ENCODE data around the gene OSBPL2. TPM values are rescaled to one million over a fixed set of nuclear protein-coding genes. Genes with fewer than 3 reads are reported as not detected.

Gene OSBPL2
- total RNA-seq (2014; rRNA removed; shearing (Covaris generic); ENCODE audit: low replicate concordance) = 18.4 TPM in 2 replicates

DNA sequence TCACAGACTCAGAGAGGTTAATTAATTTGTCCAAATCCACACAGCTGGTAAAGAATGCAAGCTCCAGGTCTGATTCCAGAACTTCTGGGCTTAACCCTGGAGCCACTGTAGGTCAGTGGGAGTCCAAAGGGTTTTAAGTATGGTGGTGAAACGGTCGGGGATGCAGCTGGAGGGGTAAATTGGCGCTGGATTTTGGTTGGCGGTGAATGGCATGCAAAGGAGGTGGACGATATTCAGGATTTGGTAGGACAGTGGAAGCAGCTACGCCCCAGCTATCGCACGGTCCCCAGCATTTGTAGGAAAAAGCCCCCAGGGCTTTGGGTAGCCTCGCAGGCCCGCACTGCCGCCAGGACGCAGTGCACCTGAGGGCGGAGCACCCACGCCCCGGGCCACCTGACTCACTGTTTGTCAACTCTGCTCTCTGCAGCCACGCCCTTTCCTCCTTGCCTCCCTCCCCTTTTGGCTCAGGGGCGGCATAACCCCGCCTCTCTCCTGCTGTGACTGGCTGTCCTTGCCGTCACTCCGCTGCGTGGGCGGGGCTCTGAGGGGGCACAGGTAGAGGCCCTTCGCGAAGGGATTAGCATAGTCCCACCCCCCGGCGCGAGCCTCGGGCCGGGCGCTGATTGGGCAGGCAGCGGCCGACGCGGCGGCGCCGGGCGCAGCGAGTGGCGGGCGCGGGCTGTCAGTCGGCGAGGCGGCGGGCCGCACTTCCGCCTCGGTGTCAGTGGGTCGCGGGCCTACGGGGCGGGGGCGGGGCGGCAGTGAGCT is at the start of gene OSBPL2:
TSS of gene OSBPL2 (plus strand) at position 721 of the 768 bp plus-strand sequence. CDS start 17,664 bp downstream, outside the sequence.
- H3K27me3 ChIP-seq = no peaks in the 10 kb centered on the region
- H3K36me3 ChIP-seq = peaks cover 19% of the 10 kb centered on the region
- H3K4me3 ChIP-seq = peak within 1 kb of the TSS; percentile 64
- peak; percentile 98 for DNase-seq
- H3K9me3 ChIP-seq = no peaks in the 10 kb centered on the region

DNA sequence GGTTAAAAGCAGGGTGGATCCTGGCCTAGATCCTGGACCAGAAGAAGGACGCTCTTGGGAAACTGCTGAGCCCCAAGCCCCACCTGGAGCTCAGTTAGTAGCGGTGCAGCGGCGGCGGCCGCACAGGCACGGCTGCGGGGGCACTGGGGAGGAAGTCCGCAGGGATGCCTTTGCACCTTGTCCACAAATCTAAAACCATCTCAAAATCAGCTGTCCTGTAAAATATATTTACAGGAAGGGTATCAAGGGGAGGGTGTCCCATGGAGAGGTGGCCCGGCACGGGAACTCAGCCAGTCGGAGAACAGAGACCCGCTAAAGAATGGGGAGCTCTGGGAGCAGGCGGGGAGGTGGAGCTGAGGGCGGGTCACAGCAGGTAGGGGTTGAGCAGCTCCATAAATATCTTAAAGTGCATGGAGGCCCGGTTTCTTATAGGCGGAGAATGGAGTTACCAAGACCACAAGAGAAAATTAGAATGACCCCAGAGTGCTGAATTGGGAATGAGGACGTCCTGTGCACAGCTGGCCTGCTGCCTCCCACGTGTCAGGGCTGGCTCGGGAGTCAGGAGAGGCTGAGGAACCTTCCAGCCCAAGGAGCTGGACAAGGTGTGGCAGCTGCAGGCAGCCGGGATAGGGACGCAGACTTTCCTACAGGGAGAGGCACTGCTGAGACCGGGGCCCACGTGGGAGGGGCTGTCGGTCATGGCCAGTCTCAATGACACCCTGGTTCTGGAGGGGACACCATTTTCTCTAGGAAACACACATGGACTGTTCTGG is 47.5 kb upstream of the OSBPL2 start:
- no peak overlapping the region for H3K4me3 ChIP-seq
- no peaks in the 10 kb centered on the region for H3K9me3 ChIP-seq
- peaks cover 51% of the 10 kb centered on the region for H3K36me3 ChIP-seq
- no peak for DNase-seq
- H3K27me3 ChIP-seq = no peaks in the 10 kb centered on the region

DNA sequence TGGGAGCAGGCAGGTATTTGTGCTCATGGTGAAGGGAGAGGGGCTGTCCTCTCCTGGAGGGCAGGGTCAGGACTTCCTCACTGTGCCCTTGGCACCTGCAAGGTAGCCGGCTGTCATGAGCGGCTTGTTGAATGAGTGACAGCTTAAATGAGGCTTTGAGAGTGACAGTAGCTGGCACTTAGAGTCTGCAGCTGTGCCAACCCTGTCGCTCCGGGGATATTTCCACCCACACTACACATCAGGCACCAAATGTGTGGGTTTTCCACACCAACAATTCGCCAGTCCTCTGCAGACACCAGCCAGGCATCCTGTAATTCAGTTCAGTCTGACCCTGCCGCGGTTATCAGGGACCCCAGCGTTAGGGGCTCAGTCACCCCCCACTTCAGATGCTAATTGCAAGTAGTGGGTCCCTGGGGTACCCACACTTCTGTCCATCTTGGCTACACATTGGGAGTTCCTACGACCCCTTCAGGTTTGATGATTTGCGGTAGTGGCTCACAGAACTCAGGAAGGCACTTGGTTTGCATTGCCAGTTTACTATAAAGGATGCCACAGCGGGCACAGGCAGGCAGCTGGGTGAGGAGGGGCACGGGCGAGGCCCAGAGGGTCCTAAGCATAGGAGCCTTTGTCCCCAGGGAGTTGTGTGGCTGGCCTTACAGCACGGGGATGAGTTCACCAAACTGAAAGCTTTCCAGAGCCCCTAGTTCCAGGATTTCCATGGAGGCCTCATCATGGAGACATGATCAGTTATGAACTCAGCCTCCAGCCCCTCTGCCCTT is 46.4 kb upstream of the OSBPL2 start:
- Histone ChIP-seq H3K27me3 (no peaks in the 10 kb centered on the region), H3K4me3 (no peak overlapping the region), H3K36me3 (peaks cover 54% of the 10 kb centered on the region), H3K9me3 (no peaks in the 10 kb centered on the region)
- DNase-seq = no peak

DNA sequence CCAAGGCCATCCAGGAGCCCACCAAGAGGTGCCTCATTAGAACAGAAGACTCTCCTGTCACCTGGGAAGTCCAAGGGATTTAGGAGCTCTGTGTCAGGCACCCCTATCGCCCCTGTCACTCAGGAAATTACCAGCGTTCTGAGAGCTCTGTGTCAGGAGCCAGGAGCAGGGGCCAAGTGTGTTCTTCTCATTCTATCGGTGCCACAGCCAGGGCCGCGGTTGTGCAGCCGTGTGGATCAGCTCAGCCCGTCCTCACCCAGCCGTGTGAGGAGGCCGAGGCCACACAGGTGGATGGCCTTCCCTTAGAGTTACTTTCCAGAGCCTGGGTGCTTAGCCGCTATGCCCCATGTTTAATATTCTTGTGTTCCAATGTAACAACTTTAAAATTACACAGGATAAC is 45.7 kb upstream of the OSBPL2 start:
- Histone ChIP-seq H3K36me3 (peaks cover 61% of the 10 kb centered on the region), H3K27me3 (no peaks in the 10 kb centered on the region), H3K4me3 (no peak overlapping the region), H3K9me3 (no peaks in the 10 kb centered on the region)
- DNase-seq = no peak

DNA sequence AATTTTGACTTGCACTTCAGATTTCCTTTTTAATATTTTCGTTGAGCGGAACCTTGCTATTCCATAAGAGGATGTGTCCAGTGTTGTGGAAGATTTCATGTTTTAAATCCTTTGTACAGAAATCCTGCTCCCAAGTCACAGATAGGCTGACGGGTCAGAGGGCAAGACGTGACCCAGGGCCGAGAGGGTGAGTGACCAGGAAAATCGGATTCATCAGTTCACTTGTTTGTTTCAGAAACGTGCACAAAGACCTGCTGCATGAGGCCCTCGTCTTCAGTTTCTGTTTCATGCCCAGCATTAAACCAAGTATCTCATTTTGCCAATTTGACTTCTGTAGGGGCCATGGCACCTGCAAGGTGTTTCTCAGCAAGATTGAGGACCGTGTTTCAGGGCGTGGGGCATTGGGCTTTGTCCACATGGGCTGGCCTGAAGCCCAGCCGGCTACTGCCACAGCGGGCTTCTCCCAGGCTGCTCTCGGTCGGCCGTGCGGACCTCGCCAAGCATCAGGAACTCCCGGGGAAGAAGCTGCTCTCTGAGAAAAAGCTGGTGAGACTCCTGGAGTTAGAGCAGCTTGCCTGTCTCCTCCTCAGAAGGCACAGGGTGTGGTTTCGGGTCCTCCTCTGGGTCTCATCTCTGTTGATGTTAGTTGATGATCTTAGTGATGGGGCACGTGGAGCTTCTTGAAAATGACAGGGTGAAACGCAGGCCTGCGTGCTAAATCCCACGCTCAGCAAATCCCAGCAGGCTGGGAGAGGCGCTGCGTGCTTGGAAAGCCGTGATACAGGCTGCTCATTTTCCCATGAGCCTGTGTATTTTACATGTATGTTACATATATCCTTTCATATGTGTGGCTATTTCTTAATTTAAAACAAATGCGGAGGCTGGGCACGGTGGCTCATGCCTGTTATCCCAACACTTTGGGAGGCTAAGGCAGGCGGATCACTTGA is 45.0 kb upstream of the OSBPL2 start:
- DNase-seq = no peak
- Histone ChIP-seq H3K4me3 (no peak overlapping the region), H3K27me3 (no peaks in the 10 kb centered on the region), H3K9me3 (no peaks in the 10 kb centered on the region), H3K36me3 (peaks cover 68% of the 10 kb centered on the region)

DNA sequence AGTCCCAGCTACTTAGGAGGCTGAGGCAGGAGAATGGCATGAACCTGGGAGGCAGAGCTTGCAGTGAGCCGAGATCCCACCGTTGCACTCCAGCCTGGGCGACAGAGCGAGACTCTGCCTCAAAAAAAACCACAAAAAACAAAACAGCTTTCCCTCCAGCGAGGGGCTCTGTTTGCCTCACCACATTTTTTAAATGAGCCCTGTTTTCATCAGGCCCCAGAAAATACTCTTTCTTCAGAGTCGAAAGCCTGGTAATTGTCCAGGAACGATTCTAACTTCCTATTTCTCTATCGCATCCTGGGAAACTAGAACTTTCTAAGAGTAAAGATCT is 43.3 kb upstream of the OSBPL2 start:
- Histone ChIP-seq H3K4me3 (no peak overlapping the region), H3K27me3 (no peaks in the 10 kb centered on the region), H3K9me3 (no peaks in the 10 kb centered on the region), H3K36me3 (peaks cover 69% of the 10 kb centered on the region)
- DNase-seq = no peak

DNA sequence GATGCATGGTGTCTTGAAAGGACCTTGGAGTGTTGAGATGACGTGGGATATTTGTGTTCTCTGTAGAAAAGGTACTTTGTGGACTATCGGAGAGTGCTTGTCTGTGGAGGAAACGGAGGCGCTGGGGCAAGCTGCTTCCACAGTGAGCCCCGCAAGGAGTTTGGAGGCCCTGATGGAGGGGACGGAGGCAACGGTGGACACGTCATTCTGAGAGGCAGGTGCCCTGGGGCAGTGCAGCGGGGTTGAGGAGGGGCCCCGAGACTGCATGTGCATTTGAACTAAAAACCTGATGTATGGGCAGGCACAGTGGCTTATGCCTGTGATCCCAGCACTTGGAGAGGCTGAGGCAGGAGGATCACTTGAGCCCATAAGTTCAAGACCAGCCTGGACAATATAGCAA is 42.6 kb upstream of the OSBPL2 start:
- H3K36me3 ChIP-seq = peaks cover 67% of the 10 kb centered on the region

DNA sequence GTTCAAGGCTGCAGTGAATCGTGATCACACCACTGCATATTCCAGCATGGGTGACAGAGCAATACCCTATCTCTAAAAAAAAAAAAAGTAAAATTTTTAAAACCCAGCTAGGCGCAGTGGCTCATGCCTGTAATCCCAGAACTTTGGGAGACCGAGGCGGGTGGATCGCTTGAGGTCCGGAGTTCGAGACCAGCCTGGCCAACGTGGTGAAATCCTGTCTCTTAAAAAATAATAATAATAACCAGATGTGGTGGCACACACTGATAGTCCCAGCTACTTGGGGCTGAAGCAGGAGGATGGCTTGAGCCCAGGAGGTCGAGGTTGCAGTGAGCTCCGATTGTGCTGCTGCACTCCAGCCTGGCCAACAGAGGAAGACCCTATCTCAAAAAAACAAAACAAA is 42.0 kb upstream of the OSBPL2 start:
- Histone ChIP-seq H3K27me3 (no peaks in the 10 kb centered on the region), H3K9me3 (no peaks in the 10 kb centered on the region), H3K4me3 (no peak overlapping the region), H3K36me3 (peaks cover 67% of the 10 kb centered on the region)
- no peak for DNase-seq

More for the DNA sequence above, 42.6 kb upstream of the OSBPL2 start:
- Histone ChIP-seq H3K9me3 (no peaks in the 10 kb centered on the region), H3K27me3 (no peaks in the 10 kb centered on the region), H3K4me3 (no peak overlapping the region)
- no peak for DNase-seq

DNA sequence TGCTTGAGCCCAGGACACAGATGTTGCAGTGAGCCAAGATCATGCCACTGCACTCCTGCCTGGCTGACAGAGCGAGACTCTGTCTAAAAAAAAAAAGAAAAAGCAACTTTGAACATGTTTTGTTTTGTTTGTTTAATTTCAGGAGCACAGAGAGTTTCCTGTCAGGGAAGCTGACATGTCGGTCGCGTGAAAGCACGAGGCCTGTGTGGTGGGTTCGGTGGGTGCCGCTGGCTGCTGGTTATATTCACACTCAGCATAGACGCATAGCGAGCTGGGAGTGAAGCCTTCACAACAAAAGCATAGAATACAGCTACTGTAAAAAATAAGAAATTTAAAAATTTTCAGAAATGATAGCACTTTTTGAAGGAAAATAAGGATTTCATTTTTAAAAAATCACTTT is 41.0 kb upstream of the OSBPL2 start:
- H3K36me3 ChIP-seq = peaks cover 71% of the 10 kb centered on the region
- no peaks in the 10 kb centered on the region for H3K9me3 ChIP-seq
- no peak overlapping the region for H3K4me3 ChIP-seq
- no peak for DNase-seq
- H3K27me3 ChIP-seq = no peaks in the 10 kb centered on the region

DNA sequence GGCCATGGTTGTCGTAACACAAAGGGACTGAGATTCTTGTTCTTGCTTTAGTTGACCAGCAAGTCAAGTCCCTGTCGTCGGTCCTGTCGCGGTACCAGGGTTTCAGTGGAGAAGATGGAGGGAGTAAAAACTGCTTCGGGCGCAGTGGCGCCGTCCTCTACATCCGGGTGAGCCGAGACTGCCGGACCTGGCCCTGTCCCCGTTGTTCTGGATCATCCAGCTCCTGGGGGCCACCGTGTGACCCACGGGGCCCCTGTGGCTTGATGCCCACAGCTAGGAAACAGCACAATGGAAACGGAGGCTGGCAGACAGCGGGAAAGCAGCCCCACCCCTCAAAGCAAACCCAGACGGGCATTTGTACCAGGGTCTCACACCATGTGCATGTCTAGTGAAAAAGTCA is 40.5 kb upstream of the OSBPL2 start:
- peaks cover 73% of the 10 kb centered on the region for H3K36me3 ChIP-seq
- DNase-seq = no peak
- no peaks in the 10 kb centered on the region for H3K27me3 ChIP-seq
- no peaks in the 10 kb centered on the region for H3K9me3 ChIP-seq
- no peak overlapping the region for H3K4me3 ChIP-seq

DNA sequence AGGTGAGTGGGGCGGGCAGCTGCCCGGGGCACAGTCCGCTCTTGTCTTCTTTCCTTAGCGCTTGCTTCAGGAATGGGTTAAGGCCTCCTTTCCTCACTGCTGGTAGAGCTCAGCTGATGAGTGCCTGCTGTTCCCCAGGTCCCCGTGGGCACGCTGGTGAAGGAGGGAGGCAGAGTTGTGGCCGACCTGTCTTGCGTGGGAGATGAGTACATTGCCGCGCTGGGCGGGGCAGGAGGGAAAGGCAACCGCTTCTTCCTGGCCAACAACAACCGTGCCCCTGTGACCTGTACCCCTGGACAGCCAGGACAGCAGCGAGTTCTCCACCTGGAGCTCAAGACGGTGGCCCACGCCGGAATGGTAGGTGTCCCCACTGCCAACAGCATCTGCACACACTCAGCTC is 39.8 kb upstream of the OSBPL2 start:
- H3K4me3 ChIP-seq = no peak overlapping the region
- H3K9me3 ChIP-seq = no peaks in the 10 kb centered on the region
- no peak for DNase-seq
- H3K27me3 ChIP-seq = no peaks in the 10 kb centered on the region
- peaks cover 76% of the 10 kb centered on the region for H3K36me3 ChIP-seq

DNA sequence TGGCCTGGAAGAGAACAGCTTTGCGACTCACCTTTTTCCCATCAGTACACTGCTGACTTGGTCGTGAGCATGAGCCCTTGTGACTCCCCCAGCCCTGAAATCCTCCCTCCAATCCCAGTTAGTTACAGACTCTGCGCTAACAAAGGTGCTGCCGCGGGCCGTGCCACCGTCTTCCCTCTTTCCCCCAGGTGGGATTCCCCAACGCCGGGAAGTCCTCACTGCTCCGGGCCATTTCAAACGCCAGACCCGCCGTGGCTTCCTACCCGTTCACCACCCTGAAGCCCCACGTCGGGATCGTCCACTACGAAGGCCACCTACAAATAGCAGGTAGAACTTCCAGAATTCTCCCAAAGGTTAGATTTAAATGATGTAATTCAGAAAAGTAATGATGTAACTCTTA is 39.4 kb upstream of the OSBPL2 start:
- Histone ChIP-seq H3K9me3 (no peaks in the 10 kb centered on the region), H3K36me3 (peaks cover 72% of the 10 kb centered on the region), H3K27me3 (no peaks in the 10 kb centered on the region), H3K4me3 (no peak overlapping the region)
- DNase-seq = no peak

DNA sequence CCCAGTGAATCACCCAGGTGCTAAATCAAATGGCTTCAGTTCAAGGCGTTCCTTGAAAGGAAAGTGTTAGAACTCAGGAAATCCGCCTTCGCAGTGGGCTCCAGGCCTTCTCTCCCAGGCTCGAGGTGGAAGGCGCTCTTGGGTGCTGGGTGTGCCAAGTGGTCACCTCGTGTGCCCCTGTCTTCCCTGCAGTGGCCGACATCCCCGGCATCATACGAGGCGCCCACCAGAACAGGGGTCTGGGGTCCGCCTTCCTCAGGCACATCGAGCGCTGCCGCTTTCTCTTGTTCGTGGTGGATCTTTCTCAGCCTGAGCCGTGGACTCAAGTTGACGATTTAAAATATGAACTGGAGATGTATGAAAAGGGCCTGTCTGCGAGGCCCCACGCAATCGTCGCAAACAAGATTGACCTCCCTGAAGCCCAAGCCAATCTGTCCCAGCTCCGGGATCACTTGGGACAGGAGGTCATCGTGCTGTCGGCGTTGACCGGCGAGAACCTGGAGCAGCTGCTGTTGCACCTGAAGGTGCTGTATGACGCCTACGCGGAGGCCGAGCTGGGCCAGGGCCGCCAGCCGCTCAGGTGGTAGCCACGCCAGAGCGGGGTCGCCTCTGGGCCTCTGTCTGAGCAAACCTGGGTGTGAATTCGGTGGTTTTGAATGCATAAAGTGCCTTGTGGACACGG is 37.7 kb upstream of the OSBPL2 start:
- DNase-seq = no peak
- no peak overlapping the region for H3K4me3 ChIP-seq
- peaks cover 61% of the 10 kb centered on the region for H3K36me3 ChIP-seq
- no peaks in the 10 kb centered on the region for H3K27me3 ChIP-seq
- no peaks in the 10 kb centered on the region for H3K9me3 ChIP-seq

DNA sequence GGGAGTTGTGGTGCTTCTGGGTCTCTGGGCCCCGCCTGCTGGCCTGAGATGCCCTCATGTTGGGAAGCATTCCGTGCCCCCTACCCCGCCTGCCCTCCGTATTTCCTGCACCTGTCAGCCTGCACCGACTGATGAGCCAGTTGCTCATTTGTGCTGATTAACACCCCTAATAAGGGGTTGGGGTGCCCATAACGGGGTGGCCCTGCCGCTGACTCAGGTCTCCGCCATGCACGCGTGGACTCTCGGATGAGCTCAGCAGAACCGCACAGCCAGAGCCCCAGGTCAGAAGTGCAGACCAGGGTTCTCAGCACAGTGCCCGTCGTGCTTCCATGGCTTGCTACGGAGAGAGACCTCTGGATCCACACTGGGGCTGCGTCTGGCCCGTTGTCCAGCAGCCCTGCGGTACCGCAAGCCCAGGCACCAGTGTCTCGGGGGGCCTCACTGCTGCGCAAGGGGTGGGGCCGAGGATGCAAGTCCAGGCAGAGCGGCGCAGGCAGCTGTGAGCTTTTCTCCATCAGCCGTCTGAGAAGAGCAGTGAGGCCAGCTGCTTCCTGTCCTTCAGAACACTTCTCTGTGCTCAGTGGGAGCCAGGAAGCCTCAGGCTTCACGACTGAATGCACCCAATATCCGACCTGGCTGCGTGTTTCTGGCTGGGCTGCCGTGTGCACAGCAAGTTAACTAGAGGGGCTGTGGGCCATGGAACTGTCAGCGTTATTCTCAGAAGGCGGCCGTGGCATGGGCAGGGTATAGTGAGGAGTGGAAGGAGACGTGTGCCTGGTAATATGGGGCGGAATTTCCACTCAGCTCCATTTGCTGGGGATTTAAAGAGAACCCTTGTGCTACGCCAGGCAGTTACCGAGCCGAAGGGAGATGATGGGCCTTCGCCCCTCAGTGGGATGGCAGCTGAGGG is 36.9 kb upstream of the OSBPL2 start:
- Histone ChIP-seq H3K4me3 (no peak overlapping the region), H3K27me3 (no peaks in the 10 kb centered on the region), H3K9me3 (no peaks in the 10 kb centered on the region), H3K36me3 (peaks cover 59% of the 10 kb centered on the region)
- DNase-seq = no peak

DNA sequence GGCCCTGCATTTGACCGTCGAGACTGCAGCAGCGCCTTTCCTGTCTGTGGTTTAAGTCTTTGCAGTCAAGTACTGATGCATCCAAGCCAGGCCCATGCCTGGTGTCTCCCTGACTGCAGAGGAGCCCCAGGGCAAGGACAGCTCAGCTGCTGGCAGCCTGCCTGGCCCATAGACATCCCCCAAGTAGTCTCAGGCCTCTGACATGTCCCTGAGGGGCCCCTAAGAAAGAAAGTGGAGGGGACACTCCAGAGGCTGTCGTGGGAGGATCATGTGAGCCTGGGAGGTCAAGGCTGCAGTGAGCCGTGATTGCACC is 36.3 kb upstream of the OSBPL2 start:
- H3K9me3 ChIP-seq = no peaks in the 10 kb centered on the region
- no peak overlapping the region for H3K4me3 ChIP-seq
- no peak for DNase-seq
- no peaks in the 10 kb centered on the region for H3K27me3 ChIP-seq
- H3K36me3 ChIP-seq = peaks cover 55% of the 10 kb centered on the region
